Stimulated activated CD8-positive, alpha-beta memory T cell treated with anti-CD3 and anti-CD28 coated beads, Interleukin-7, amount 100 ng/mL, for 4 hours (primary cell): ENCODE data around the gene OCRL.
"Not testable (repeated sequence)": the region's sequence is repeated elsewhere in the genome, so short reads cannot be mapped to it uniquely, and the experiment has no call there.

Experiments
- DNase-seq, 2 donors: peaks; one replicate each; pipeline ENCODE4 v3.0.0-alpha.2; 2020; ENCODE audit warnings: low read depth in 2 of 2

Gene OCRL

DNA sequence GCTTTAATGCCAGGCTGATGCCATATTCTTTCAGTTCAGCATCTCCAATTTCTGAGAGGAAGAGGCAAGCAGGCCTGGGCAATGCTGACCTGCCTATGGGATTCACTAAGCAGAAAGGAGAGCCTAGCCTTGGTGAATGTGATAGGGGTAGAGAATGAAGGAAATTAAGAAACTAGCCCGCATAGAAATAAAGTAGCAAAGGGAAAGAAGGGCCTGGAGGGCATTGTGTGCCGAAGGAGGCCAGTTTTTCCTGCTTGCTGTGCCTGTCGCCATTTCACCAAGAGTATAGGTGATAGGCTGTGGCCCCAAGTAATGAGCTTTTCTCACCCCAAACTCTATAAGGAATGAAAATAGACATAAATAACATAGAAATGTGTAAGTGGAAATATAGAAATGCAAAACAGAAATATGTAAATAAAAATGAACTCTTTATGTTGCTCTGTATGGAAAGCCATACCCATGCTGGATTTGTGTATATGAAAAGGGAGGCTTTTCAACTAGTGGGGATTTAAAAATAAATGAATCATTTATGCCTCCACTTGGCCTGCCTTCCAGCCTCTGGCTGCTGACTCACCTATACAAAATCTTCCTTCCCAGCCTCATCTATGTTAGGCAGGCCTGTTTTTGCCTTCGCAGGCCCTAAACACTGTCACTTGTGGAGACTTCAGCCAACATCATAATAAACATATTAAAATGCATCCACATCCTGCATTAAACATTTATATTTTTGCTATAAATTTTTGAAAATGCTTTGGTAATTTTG is 5.1 kb upstream of the OCRL start:
- no peak for DNase-seq

DNA sequence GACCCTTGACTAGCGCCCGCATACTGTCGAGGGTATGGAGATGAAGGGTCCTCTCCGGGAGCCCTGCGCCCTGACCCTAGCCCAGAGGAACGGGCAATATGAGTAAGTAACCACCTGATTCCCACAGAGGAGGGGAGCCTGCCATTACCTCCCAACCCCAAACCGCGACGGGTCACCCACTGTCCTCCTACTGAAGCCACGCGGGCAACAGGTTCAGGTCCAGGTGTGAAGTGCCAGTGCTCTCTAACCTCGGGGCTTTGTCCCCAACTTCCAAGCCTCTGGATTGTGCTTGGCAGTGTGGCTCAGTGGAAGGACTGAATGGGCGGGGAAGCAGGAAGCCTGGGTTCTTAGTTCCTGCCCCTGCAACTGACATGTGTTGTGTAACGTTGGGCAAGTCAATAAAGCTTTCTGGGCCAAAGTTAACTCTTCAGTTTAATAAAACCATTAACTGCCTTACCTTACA is 694 bp downstream of the OCRL start:
- DNase-seq: no peak

DNA sequence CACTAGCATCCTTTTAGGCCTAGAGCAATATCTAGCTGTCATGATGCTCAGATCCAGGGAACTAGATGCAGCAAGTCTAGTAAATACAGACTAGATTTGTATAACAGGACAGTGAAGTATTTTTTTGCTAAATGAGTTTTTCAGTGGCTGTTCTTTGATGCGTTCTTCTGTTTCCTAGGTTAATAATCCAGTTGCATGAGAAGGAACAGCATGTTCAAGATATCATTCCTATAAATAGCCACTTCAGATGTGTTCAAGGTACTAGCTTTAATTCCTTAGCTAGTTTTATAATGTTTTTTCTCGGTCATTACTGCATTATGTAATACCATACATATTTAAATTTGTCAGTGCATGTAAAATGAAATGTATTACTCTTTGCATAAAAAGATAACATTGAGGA is 4.7 kb downstream of the OCRL start:
- DNase-seq: no peak

DNA sequence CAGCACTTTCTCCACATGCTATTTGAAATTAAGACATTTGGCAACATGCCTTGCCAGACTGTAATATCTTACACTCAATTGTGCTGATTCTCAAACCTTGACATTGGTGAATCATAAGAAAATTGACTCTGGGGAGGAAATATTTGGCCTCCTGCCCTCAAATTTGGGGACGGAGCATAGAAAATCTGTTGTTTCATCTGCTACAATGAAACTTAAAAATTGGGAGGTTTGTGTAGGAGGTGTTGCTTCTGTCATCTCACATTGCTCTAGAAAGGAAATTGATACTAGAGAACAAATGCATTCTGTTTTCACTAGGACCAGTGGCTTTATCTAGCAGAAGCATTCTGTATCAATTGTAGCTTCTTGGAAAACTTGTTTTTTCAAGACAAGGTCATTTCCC is 5.3 kb downstream of the OCRL start:
- no peak for DNase-seq

DNA sequence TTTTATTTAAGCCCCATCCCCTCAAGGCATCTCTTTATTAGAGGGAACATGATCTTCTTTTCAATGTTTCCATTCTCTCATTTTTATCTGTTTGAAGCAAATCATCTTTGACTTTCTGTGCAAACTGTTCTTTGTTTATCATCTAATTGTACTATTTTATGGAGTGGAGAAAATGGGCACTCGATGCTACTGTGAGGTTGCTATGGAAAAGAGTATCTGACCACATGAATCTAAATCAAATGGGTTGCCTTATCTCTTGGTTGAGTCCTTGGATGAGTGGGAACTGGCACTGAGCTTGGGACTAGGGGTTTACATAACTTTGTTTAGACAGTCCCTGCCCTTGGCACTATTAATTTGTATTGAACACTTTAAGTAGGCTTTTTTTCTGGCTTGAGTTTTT is 9.1 kb downstream of the OCRL start:
- DNase-seq: no peak

DNA sequence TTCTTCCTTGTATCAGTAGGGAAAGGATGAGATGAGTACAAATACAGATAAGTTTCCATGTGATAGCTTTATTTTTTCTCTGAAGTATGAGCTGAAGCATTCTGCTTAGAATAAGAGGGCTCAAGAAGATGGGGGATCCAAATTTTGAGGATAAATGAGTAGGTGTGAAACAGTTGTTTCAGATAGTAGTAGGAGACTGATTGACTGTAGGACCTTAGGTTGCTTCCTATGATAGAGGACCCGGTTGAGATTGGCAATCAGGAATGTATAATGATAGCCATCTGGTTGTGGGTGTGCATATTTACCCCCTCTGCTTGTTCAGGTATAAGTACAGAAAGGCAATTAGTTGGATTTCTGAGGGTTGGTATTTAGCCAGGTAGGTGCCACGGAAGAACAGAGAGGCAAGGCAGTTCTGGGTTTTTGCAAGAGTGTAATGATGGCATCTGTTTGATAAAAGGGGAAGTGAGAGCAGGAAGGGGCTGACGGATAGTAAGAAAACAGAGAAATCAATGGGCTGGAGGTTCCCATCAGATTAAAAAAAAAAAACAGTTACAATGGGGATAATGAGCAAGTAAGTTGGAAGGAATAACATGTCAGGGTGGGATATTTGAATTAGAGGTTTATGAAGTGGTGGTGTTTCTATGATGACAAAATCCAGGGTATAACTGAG is 13.7 kb downstream of the OCRL start:
- DNase-seq: no peak

DNA sequence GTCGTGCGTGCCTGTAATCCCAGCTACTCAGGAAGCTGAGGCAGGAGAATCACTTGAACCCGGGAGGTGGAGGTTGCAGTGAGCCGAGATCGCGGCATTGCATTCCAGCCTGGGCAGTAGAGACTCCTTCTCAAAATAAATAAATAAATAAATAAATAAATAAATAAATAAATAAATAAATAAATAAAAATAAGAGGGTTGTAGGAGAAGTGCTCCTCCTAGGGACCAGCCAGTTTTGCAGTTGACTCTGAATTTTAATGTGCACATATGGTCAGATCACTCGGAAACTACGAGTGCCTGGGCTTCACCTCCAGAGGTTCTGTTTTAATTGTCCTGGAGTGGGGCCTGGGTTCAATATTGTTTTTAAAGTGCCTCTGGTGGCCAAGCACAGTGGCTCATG is 14.8 kb downstream of the OCRL start:
- not testable (repeated sequence) for DNase-seq

DNA sequence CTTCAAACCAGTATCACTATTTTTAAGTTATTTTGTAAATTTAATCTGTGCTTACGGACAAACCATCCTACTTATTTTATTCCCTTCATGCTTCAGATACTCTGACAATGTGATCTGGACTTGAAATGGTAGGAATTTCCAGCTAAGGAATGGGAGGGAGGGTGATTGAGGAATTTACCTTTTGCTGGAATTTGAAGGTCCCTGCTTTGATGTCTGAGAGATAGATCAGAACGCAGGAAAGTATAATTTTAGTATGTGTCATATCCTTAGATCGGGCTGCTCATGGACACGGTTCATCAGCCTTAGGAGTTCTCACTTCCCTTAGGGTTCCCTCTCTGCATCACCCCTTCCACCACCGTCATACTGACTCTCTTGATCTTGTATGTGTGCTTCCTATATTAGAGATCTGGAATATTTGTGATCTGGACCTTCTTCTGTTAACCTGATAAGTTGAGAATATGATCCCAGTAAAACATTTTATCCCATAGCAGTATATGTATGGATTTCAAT is 16.8 kb downstream of the OCRL start:
- no peak for DNase-seq

DNA sequence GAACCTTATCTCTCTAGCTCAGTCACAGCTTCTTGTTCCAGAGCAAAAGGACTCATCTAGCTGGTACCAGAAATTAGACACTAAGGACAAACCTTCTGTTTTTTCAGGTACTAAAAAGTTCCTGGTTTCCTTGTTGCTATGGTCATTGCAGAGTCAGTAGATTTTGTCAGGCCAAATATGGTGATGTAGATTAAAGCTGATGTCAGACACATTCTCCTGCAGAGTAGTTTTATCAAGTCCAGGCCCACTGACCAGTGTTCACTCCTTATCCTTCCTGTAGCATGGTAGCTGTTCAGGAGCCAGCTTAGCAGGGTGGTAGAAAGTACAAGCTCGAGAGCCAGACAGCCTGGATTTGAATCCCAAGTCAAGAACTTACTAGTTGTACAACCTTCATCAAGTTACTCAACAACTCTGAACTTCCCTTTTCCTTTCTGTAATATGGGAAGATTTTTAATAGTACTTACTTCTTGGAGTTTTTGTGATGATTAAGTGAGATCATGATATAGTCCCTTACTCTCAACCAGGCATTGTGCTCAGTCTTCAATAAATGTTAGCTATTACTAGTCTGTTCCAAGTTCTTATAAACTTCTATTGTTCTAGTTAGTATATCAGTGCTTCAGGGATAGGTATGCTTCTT is 17.9 kb downstream of the OCRL start:
- DNase-seq: no peak

DNA sequence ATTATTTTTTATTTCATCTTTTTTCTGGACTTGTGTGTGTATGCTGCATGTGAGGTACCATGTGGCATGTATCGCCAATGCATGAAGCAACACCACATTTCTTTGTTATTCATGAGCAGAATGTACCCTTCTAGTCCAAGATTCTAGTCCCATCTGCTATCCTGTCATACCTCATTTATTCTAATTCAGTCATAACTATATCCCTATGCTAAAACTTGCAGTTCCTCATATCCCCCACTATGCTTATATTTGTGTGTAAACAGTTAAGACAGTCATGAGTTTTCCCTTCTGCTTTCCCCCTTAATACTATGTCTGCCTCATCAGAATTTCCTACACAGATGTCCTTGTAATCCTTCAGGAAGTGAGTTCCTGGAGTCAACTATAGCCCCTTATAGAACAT is 19.7 kb downstream of the OCRL start:
- no peak for DNase-seq

DNA sequence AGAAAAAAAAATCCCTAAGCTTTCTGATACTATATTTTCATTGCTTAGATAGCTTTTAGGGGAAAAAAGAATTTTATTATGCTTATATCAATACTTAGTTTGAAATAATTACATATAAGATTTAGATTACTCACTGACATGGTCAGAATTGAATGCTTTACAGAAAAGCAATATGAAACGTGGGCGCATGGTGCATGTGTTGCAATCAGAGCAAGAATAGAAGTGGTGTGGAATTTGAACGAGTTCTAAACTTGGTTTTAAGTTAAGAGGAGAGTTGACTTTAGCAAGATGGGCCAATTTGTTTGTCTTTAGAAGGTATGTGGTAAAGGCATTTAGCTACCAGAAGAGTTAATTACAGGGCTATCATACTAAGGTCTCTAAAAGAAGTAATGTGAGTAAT is 21.4 kb downstream of the OCRL start:
- no peak for DNase-seq

DNA sequence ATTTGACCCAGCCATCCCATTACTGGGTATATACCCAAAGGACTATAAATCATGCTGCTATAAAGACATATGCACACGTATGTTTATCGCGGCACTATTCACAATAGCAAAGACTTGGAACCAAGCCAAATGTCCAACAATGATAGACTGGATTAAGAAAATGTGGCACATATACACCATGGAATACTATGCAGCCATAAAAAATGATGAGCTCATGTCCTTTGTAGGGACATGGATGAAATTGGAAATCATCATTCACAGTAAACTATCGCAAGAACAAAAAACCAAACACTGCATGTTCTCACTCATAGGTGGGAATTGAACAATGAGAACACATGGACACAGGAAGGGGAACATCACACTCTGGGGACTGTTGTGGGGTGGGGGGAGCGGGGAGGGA is 24.3 kb downstream of the OCRL start:
- not testable (repeated sequence) for DNase-seq

DNA sequence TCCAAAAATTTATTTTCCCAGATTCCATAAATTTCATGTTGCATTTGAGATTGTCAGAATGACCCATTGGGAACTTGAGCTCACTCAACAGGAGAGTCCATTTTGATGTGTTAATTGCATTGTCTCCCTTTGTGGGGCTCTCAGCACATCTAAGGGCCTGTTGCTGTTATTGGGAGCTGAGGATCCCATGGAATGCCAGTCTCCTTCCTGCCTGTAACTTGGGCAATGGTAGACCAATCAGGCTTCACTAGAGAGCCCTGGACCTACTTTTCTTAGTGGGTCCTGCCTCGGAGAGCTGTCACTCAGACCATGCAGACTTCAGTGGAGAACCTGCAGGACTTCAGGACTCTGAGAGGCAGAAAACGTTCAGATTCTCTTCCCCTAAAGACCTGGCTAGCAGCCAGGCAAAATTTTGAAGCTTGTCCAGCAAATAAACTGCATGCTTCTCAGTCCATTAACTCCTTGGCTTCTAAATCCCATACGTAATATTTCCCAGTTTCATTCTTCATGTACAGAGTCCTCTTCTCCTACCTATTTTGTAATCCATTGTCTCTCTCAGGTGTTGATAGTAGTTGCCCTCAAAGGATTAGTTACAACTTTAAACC is 25.1 kb downstream of the OCRL start:
- DNase-seq: no peak

DNA sequence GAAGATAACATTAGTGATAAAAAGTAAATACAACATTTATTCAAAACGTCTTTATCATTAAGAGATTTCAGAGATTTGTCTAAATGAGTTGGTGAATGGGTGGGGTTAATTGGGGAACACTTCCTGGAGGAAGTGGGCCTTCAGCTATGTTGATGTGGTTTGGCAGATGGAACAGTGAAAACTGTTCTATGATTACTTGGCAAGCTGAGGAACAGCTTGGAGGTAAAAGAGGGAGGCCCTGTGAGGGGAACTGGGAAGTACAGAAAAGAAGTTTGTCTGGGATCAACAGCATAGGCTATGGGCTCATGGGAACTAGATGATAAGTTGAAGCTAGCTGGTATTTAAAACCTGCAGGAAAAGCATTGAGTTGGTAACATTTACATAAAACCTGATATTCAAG is 26.0 kb downstream of the OCRL start:
- no peak for DNase-seq

DNA sequence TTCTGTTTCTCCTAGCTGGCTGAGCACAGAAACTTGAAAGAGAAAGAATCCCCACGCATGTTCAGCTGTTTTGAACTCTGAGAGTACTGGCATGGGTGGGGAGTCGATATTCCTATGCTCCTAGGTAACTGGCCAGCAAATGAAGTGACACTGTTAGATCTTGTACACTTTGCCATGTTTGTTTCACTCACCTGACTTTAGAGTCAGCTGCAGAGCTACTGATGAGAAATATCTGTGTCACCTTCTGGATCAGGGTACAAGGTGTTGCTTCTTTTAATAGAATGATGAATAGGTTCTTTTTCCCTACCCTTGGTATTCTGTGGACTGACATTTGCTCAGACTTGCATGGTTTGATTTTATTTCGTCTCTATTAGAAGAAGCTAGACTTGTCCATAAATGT is 28.3 kb downstream of the OCRL start:
- no peak for DNase-seq

DNA sequence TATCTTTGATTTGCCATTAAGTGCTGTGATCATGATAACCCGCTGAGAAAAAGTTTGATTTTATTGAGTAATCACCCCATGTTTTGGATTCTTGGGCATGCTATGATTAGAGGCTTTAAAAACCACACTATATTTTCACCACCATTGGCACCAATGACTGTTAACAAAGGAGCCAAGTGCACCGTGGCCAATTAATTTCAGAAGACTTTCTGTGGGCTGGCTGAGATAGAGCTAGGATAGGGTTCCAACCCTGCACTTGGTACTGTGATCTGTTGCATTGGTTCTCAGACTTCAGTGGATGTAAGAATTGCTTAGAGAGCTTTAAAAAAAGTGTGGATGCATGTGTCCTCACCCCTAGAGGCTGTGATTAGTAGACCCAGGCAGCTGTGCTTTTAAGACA is 32.4 kb downstream of the OCRL start:
- no peak for DNase-seq

DNA sequence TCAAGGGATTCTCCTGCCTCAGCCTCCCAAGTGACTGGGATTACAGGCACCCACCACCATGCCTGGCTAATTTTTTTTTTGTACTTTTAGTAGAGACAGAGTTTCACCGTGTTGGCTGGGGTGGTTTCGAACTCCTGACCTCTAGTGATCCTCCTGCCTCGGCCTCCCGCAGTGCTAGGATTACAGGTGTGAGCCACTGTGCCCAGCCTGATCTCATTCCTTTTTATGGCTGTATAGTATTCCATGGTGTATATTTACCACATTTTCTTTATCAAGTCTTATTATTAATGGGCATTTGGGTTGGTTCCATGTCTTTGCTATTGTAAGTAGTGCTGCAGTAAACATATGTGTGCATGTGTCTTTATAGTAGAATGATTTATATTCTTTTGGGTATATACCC is 33.6 kb downstream of the OCRL start:
- not testable (repeated sequence) for DNase-seq

DNA sequence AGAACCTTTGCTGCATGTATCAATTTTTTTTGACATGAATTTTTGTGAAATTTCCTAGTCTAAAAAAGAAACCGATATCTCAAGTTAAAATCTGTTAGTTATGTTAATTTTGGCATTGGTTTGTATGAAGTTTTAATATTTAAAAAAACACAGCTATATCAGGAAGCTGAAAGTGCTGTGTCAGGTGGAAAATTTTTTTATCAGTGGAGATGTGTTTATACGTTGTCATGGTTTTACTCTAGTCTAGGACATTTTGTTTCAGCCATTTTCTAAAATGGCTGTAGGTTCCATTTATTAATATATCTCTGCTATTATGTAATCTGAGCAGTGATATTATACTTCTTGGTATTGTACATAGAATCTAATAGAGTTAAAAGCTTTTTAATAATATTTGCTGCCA is 34.2 kb downstream of the OCRL start:
- no peak for DNase-seq

DNA sequence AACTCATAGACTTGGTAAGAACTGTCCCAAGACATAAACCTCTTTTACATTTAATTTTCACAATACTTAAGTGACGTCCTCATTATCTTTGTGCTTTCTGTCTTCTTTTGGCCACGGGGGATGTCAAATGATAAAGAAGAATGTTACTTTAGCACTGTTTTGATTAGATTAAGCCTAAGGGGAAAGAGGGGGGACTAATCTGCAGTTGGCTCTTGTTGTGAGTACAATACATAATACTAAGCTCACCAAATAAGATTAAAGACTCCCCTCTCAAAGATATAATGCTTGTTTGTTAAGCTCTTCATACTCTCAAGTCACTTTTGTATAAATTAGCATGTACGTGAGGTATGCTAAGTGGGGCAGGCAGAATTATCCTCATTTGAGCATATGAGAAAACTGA is 36.5 kb downstream of the OCRL start:
- no peak for DNase-seq

DNA sequence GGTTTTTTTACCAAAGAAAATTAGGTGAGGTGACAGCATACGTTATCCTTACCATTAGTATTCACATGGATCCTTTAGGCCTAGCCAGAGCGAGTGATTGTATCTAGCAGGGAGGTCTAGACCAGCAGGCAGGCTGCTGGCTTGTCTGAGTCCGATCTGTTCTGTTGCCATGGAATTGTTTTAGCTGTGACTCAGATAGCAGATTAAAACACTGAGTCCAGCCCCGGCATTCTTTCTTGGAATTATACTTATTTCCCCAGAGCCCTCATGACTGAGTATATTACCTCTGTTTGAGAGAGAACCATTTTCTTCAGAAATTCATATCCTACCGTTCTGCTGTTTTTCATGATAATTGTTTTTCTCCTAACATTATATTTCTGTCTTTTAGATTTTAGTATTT is 37.4 kb downstream of the OCRL start:
- DNase-seq: no peak

DNA sequence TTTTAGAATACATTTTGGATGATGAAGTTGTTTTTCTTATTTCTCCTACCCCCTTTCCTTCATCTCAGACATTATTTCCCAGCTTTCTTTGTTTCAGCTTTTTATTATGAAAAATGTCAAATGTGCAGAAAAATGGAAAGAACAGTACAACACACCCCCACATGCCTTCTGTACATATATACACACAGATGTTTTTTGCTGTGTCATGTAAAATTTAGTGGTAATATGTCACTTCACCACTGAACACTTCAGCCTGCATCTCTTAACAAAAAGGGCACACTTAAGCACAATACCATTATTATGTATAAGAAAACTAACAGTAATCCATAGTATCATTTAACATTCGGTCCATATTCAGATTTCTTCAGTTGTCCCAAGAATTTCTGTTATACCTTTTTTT is 37.8 kb downstream of the OCRL start:
- no peak for DNase-seq

DNA sequence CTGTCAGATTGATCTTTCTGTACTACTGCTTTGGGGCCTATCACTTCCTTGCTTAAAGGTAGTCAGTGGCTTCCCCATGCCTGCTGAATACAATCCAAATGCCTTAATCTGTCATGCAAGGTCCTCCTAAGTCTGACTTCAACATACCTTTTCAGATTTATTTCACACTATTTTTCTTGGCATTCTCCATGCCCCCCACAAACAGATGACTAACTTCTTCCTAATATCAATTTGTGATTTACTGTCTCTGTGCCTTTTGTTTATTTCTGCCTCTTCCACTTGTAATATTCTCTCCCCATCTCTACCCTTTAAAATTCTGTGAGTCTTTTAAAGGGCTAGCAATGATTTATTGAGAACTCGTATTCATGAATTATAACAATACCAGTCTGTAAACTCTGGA is 41.8 kb downstream of the OCRL start:
- DNase-seq: no peak

DNA sequence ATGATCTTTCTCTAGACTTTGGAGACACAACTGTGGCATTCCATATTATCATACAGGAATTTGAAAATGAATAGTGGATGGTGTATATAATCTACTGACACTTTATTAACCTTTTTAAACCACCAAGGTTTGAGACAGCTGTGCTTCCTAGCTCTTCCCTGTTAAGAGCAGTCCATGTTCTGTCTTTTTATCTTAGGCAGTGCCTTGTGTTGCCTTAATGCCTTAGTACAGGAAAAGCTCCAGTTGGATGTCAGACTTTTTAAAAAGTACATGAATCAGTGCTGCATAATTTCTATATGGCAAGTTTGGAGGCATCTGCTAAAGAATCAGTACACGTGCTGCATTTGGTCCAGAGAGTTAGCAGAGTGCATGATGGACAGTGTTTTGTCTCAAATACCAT is 45.1 kb downstream of the OCRL start:
- no peak for DNase-seq
